HG03025 (cell line): ENCODE measurements around the gene CRHR2.

Experiments used
- ATAC-seq: cut with Tn5 transposase; IDR thresholded peaks from one replicate; pipeline ENCODE4 v1.9.1; 2021; ENCODE audit warnings: mild to moderate bottlenecking, moderate library complexity; ENCODE audit not compliant: unreplicated experiment, low FRiP score

Gene CRHR2

DNA sequence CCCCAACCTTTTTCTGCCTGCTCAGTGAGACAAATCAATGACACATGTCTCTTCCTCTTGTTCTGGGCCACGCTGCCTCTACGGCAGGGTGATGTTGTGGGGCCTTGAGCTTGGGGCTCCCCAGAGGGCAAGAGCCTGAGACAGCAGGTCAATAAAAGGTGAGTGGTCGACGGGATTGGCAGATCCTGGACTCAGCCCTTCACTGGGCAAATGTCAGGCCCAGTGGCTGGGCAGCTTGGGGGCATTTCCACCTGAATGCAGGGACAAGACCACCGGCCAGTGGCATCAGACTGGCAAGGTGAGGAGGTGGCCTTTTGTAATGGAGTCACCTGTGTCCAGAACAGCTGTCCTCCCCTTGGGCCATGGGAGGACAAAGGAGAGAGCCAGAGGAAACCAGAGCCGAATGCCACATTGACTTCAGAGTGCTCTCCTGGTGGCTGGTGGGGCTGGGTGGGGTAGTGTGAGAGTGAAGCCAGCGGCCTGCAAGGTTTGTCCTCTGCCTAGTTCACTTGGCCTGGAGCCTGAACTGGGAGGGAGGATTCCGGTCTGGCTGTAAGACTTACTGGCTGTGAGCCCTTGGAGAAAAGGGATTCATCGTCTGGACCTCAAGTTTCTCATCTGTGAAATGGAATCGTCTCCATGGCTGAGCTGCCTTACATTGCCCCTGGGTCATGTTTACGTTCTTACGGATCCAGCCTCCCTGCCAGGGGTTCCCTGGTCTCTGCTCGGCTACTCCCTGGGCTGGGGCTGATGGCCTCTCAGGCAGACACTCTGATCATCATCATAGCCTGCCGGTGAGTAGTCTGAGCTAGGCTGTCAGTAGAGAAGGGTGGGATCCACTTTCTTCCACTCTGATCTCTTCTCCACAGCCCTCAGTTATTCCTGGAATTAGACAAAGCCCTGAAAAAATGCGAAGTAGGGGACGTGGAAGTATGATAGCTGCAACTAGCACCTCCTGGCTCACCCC is 25.4 kb upstream of the CRHR2 start:
- no peak for ATAC-seq

DNA sequence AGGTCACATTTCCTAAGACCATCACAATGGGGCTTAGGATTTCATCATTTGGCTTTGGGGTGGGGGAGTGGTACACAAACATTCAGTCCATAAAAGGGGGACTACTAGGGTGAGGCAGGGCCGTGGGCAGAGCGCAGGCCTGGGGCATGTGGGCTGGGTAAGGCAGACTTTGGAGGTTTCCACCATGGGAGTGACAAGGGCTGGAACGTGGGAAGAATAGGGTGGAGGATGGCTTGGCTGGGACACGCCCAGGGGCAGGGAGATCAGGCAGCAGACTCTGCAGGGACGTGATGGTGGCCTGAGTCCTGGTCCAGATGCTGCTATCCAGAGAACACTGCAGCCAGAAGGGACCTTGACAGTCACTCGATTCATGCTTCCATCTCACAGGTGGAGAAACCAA is 24.7 kb upstream of the CRHR2 start:
- ATAC-seq = no peak

DNA sequence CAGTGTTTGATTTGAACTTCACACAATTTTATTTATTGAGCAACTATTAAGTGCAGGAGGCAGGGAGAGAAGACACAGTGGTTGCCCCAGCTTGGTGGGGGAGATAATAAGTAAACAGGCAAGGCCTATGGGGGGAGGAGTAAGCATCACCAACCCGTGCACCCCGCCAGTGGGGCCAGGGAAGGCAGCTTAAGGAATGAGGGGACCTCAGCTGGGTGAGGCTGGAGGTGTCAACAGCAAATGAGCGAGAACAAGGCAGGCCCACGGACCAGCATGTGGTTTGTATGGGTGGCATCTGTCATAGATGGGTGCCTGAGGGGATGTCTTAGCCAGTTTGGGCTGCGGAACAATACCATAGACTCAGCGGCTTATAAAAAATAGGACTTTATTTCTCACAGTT is 24.1 kb upstream of the CRHR2 start:
- ATAC-seq = no peak

DNA sequence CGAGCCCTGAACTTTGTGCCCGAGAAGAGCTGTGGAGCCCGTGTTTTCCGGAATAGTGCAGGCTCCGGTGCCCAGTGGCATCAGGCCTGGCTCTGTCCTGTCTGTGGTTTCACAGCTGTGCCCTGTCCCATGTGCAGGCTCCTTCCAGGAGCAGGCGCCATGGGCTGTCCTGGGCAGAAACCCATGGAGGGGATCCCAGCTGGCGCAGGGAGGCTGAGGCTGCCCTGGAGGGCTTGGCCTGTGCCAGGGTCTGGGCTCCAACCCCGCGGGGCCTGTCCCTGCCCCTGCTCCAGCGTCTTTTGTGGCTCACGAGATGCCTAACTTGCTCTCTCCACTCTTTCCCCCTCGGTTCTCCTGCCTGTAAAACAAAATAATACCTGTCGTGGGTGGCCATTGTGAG is 23.3 kb upstream of the CRHR2 start:
- no peak for ATAC-seq

DNA sequence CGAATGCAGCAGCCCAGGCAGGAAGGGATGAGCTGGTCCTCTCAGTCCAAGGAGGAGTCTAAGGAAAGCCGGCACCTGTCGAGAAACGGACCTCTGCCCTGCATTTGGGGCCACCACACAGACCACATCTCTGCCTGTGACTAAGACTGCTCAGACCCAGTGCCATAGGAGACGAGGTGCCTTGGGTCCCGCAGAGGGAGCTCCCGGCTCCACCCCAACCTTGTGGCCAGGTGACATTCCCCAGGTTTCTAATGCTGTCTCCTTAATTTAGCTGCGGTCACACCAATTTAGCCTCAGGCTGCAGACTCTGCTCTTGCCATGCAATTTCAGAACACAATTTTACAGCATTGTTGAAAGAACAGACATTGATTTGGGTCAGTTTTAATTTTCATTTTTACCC is 22.8 kb upstream of the CRHR2 start:
- no peak for ATAC-seq

DNA sequence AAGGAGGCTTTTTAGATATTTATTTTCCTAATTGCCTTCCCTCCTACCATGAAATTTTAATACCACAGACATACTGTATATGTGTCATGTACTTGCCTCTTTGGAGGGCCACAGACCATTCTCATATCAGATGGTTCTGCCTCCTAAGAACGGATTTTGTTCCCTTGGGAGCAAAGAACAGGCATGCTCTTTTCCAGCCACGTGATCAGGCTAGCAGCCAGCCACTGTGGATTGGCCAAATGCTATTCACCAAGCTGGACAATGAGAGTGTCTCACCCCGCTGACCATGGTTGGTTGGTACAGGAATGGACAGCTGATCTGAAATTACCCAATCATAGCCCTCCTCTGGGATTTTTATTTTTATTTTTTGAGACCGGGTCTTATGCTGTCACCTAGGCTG is 21.5 kb upstream of the CRHR2 start:
- ATAC-seq = no peak

DNA sequence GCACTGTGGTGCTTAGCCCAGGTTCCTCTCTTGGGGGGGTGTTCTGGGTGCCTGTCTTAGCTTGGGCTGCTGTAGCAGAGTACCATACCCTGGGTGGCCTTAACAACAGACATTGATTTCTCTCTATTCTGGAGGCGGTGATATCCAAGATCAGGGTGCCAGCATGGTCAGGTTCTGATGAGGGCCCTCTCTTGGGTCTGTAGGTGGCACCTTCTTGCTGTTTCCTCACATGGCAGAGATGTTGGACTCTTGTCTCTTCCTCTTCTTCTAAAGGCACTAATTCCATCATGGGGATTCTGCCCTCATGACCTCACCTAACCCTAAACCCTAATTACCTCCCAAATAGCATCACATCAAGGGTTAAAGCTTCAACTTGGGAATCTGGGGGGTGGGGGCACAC is 19.9 kb upstream of the CRHR2 start:
- no peak for ATAC-seq

DNA sequence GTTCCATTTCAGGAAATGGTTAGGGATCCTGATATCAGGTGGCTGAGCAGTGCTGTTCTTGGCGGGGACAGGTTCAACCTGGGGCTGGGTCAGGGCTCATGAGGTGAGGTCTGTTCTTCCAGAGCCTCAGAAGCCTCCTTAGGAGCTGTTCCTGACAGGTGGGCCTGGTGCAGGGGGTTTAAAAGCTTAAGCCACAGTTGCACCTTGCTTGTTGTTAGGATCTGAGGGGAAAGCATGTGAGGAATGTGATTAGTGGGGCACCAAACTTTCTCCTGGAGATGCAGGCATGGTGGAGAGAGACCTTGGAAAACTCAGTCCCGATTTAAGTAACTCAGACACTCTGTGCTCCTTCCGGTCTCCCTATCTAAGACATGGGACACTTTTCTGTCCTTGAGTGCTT is 18.7 kb upstream of the CRHR2 start:
- ATAC-seq = no peak

DNA sequence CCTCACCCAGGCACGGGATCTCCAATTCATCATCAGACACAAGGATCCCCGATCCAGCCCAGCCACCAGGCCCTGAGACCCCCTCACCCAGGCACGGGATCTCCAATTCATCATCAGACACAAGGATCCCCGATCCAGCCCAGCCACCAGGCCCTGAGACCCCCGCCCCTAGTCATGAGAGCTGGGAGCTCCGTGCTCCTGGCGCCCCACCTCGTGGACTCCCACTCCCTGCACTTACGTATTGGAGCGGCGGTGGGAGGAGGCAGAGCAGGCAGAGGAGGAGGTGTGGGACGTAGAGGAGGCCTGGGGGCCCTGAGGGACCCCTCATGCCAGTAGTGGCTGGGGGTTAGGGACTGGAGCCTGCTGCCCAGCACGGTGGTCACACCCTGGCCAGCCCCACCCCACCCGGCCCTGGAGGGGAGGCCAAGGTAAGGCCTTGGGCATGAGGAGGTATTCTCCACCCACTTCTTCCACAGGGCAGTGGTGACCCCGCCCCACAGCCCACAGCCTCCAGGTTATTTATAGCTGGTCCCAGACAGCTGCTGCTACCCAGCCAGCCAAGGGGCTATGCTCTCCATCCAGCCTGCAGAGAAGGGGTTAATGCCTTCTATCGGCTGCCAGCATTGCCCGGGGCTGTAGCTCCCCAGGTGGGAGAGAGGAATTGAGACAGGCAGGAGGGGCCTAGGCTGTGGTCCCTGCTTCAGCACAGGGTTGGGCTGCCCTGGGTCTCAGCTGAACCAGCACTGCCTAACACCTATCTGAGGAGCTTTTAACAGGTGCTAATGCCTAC is 17.6 kb upstream of the CRHR2 start:
- no peak for ATAC-seq

DNA sequence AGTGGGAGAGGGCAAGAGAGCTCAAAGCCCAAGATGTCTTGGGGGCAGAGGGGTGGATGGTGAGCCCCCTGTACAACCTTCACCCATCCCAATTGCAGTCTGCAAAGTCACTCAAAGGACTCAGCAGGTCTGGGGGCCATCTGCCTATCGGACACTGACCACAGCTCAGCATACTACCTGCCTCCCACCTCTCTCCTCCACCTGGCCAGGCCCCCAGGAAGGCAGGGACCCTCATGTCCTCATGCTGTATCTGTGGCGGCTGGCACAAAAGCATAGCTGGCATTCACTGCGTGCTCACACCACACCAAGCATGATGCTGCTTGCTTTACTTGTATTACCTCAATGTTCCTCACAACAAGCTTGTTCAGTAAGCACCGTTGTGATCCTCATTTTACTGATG is 16.2 kb upstream of the CRHR2 start:
- no peak for ATAC-seq

DNA sequence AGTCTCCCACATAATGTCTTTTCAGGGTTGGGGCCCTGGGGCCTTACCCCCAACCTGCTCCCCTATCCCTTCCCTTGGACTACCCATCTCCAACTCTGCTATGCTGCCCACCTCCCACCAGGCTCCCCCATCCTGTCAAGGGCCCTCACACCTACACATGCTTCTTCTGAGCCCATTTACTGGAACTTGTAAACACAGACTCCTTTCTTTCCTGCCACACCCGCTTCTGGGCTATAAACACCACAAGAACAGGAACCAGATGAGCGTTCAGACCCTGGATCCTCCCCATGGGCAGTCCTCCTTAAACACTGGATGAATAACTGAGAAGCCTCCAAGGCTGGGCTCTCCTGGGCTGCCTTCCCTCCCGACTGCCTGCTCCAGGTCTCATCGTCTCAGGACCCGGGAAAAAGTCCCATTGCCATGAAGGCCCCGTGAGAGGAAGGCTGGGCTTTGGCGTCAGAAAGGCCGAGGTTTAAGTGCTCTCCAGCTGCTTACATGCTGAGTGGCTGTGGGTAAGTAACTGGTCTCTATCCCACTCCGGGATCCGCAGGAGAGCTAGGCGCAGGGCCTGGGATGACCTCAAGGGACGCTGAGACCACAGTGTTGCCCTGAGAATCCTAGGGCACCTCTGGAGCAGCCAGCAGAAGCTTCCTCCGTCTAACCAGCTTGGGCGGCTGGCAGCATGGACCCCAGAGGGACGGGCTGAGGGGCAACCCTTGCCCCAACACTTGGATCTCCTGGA is 15.6 kb upstream of the CRHR2 start:
- ATAC-seq = no peak

DNA sequence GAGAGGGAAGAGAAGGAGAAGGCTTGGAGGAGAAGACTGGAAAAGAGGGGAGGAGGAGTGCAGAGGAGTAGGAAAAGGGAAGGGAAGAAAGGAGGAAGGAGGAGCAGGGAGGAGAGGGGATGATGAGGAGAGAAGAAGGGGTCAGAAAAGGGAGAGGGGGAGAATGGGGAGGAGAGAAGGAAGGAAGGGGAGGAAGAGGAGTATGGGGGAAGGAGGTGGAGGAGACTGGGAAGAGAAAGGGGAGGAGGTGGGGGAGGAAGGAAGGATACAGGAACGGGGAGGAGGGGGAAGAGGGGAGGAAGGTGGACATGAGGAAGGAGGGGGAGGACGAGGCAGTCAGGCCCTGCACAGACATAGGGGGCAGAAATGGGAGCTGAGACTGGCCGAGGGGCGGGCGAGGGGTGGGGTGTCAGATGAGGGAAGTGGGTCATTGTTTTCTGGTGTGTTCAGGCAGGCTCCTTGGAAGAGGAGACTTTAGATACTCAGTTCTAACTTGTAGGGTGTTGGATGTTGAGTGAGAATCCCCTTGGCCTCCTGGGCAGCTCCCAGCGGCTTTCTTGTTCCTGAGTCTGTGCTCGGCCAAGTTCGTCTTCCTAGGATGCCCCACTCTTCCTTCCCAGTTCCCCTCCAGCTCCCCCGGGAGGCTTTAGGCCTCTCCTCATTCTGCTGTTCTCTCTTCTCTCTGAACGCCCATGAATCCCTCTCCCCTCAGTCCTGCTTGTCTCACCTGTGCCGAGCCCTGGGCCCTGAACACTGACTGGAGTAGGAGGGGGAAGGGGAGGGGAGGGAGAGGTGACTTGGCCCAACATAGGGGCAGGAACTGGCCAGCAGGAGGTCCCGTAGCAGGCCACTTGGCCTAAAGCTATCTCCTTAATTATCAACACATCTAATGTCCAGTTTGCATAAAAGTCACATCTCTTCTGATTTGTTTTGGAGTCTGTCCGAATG is 12.8 kb upstream of the CRHR2 start:
- ATAC-seq = no peak

DNA sequence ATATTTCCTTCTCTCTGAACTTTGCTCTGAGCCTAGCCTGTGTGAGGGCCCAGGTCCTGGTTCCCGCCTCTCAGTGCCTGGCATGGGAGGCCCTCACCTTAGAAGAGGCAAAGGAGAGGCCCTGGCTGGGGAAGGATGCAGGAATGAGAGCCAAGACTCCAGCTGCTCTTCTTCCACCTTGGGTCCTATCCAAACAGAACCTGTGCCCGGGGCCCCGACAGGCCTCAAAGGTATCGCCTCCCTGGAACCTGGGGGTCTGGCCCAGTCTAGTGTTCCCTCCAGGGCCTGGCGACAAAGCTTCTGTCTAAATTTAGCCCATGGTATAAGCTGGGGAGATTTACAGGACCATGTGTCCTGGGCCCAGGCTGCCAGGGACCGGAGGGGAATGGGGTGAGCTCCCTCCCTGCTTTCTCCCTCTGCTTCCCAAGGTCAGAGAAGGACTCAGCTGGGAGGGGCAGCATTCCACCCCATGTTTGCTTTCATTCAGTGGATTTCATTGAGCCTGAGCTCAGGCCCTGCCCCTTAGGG is 12.0 kb upstream of the CRHR2 start:
- ATAC-seq = no peak

DNA sequence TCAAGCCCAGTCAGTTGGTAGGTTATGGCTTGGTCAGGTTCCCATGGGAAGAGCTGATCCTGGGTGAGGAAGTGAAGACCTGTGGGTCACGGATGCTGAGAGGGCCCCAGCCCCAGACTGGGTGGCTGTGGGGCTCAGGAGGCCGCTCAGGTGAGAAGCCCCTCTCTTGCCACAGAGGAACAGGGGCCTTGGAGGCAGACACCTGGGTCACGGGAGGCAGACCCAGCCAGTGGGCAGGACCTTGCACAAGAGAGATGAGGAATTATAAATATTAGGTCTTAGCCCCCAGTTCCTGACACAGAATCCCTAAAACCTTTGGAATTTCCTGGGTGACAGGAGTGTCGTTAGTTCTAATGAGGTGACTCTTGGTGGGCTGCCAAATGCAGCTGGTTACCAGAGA is 10.6 kb upstream of the CRHR2 start:
- ATAC-seq = no peak

DNA sequence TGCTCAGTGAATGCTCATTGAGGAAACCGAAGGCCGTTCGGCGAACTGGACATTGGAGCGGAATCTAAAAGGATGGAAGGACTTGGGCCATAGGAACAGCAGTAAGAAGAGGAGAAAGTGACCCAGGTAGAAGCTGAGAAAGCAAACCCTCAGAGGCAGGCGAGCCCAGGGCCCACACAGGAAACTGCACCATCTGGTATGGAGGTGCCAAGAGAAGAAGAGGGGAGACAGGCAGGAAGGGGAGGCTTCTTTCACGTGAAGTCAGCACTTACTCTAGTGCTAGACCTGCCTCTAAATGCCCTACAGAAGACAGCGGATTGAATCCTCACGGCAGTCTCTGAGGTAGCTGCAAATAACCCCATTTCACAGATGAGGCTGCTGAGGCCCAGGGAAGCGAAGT is 10.2 kb upstream of the CRHR2 start:
- ATAC-seq = no peak

DNA sequence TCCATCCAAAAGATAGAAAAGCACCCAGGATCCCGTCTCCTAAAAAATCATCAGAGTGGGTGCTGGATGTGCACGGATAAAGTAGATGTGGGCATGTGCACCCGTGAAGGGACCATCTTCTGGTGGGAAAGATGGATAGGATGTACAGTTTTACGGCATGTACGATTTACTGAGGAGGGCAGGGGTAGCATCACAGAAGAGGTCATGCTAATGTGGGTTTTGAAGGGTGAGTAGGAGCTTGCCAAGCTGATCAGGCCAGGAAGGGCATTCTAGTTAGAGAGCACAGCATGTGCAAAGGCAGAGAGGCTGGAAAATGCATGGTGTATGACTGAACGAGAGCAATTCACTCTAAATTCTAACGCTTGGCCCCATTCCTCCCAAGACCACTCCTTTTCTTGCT is 7.8 kb upstream of the CRHR2 start:
- ATAC-seq = no peak

DNA sequence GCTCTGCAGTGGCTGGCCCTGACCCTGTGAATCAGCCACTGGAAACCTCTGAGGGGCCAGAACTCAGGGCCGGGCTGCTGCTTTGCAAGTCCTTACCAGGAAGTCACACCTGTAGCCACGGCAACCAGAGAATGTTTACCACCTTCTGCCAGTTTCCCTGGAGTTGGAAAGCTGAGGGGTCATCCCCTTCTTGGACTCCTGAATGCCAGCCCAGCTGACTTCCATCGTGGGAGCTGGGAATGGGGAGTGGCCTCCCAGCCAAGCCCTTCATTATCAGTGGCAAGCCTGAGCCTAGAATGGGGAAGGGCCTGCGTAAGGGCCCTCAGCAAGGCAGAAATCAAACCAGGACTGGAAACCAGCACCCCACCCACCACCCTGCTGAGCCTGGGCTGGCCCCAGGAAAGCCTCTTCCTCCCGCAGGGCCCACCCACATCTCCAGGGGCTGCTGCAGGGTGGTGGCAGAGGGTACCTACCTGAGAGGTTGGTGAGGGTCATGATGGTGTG is 6.5 kb upstream of the CRHR2 start:
- no peak for ATAC-seq

DNA sequence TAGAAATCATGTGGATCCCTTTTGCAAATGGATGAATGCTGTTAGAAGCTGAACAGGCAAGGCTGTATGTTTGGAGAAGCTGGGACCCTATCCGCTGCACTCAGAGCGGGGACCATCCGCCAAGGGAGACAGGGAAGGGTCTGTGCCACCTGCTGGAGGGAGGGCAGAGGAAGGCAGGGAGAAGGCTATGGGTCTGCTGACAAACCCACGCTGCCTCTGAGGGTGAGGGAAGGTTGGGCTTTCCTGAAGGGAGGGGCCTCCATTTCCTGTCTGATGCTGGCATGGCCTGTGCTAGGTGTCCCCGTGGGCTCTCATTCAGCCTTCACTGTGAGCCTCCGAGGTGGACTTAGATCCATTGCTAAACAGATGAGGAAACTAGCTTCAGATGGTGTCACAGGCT is 5.3 kb upstream of the CRHR2 start:
- no peak for ATAC-seq

DNA sequence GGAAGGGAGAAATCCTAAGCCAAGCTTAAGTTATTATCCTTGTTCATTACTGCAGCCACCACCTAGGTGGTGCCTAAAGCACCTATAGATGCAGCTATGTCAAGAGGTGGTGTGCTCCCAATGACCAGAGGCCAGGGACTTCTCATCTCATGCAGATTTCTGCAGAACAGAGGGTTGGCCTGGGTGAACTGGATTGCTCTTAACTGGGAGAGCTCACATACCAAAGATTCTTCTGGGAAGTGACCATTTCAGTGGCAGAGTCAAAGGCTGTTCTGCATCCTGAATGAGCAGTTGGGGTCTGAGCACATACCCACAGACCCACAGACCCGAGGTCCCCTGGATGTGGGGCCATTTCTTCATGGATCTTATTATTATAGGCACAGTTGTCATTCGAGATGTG is 2.1 kb upstream of the CRHR2 start:
- no peak for ATAC-seq

DNA sequence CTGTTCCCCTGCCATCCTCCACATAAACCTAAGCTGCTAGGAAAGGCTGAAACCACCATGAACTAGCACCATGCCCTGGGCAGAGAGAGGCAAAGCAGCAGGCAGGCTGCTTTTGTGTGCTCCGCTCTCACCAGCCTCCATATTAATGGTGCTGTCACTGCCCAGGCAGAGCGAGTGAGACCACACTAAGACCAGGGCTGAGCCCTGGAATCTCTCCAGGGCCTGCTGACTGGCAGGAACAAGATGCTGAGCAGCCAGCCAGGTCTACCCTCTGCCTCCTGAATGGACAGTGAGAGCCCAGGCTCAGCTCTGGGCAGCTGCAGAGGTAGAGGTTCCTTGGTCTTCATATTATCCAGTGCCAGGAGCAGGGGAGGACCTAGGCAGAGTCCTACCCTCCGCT is 1.6 kb upstream of the CRHR2 start:
- ATAC-seq = no peak
